NB4 (cell line): ENCODE data around the gene SLC37A2.

ENCODE experiments used
- DNase-seq: peaks from one replicate; pipeline ENCODE4 v3.0.0; 2010; ENCODE audit warnings: low read depth
- H3K4me3 ChIP-seq: one replicate; pipeline ENCODE4 v1.5.1; 2011; ENCODE audit warnings: mild to moderate bottlenecking, low read depth, low read length, moderate library complexity
- CTCF ChIP-seq: IDR thresholded peaks from one replicate; pipeline ENCODE4 v1.5.1; 2012; ENCODE audit warnings: low read depth, low read length
- MAX ChIP-seq: IDR thresholded peaks from 2 replicates; pipeline ENCODE4 v1.6.1; 2011; ENCODE audit warnings: low read depth, low read length
- MYC ChIP-seq: IDR thresholded peaks from 2 replicates; pipeline ENCODE4 v1.6.1; 2011; ENCODE audit warnings: low read depth, low read length
- POLR2A ChIP-seq: IDR thresholded peaks from 2 replicates; pipeline ENCODE4 v1.6.1; 2011; ENCODE audit warnings: mild to moderate bottlenecking; ENCODE audit not compliant: insufficient read length; ENCODE audit errors: extremely low read depth

The SLC37A2 gene

GRCh38 chr11:125075900-125076317, 12.8 kb downstream of the SLC37A2 start:
- no peak for DNase-seq
- no peak for TF ChIP-seq MAX
- peak; percentile 9 for TF ChIP-seq CTCF

GRCh38 chr11:125076378-125076945, 13.4 kb downstream of the SLC37A2 start:
- H3K4me3 ChIP-seq, result no peak overlapping the region
- no peak for TF ChIP-seq CTCF
- DNase-seq, result no peak

More at GRCh38 chr11:125075900-125076317, 12.8 kb downstream of the SLC37A2 start:
- H3K4me3 ChIP-seq, result no peak overlapping the region

- TF ChIP-seq POLR2A (no peak), MYC (no peak), MAX (no peak), CTCF (no peak)
- no peak overlapping the region for H3K4me3 ChIP-seq
- DNase-seq, result no peak
Measured at GRCh38 chr11:125078016-125078415, 14.9 kb downstream of the SLC37A2 start.

- TF ChIP-seq POLR2A (no peak), MYC (no peak), CTCF (no peak), MAX (no peak)
- no peak overlapping the region for H3K4me3 ChIP-seq
- DNase-seq, result no peak
Measured at GRCh38 chr11:125078516-125079140, 15.5 kb downstream of the SLC37A2 start.

- H3K4me3 ChIP-seq, result no peak overlapping the region
- TF ChIP-seq POLR2A, result no peak
- DNase-seq, result peak; percentile 77
Measured at GRCh38 chr11:125079151-125079877, 16.2 kb downstream of the SLC37A2 start.

GRCh38 chr11:125079878-125080530, 16.9 kb downstream of the SLC37A2 start:
- TF ChIP-seq MYC (no peak), POLR2A (no peak), CTCF (no peak), MAX (no peak)
- DNase-seq, result no peak
- H3K4me3 ChIP-seq, result no peak overlapping the region
